Neural cell (in vitro differentiated cells): ENCODE data around the gene MYCBPAP. TPM values are rescaled to one million over a fixed set of nuclear protein-coding genes. Genes with fewer than 3 reads are reported as not detected.

ENCODE experiments used
- H2AFZ ChIP-seq: fragments of 200-600, 300-800 bp; sonication (generic), shearing (Covaris generic); 2 replicates; pipeline ENCODE4 v1.6.0; 2014; ENCODE audit warnings: low read depth, mild to moderate bottlenecking, antibody characterized with exemption, low read length, moderate library complexity
- H3F3A ChIP-seq: fragments of 200-600 bp; shearing (Covaris generic); 2 replicates; pipeline ENCODE4 v1.6.1; 2016; ENCODE audit warnings: mild to moderate bottlenecking, moderate library complexity, mixed read lengths, antibody characterized with exemption, low read length; ENCODE audit not compliant: insufficient read depth, poor library complexity, severe bottlenecking
- H3K27ac ChIP-seq: fragments of 200-600, 300-800 bp; sonication (generic), shearing (Covaris generic); 2 replicates; pipeline ENCODE4 v1.5.1; 2014; ENCODE audit warnings: mild to moderate bottlenecking, low read length, moderate library complexity
- H3K27me3 ChIP-seq: fragments of 300-800, 200-600 bp; sonication (generic), shearing (Covaris generic); 2 replicates; pipeline ENCODE4 v1.6.0; 2014; ENCODE audit warnings: mild to moderate bottlenecking, low read depth, low read length, moderate library complexity; ENCODE audit not compliant: insufficient read depth
- H3K36me3 ChIP-seq: fragments of 300-800, 200-600 bp; sonication (generic), shearing (Covaris generic); 2 replicates; pipeline ENCODE4 v1.5.1; 2014; ENCODE audit warnings: mild to moderate bottlenecking, antibody characterized with exemption, low read length, moderate library complexity; ENCODE audit not compliant: insufficient read depth
- H3K4me2 ChIP-seq: fragments of 300-800, 200-600 bp; sonication (generic), shearing (Covaris generic); 2 replicates; pipeline ENCODE4 v1.6.0; 2014; ENCODE audit warnings: mild to moderate bottlenecking, low read length
- H3K4me3 ChIP-seq: fragments of 300-800, 200-600 bp; sonication (generic), shearing (Covaris generic); 2 replicates; pipeline ENCODE4 v1.5.1; 2014; ENCODE audit warnings: mild to moderate bottlenecking, low read length, moderate library complexity
- H3K79me2 ChIP-seq: fragments of 200-600 bp; shearing (Covaris generic); replicated peaks from 2 replicates; pipeline ENCODE4 v1.6.0; 2014; ENCODE audit warnings: mild to moderate bottlenecking, low read length, moderate library complexity; ENCODE audit not compliant: insufficient read depth
- H3K9ac ChIP-seq: fragments of 300-800, 200-600 bp; sonication (generic), shearing (Covaris generic); 2 replicates; pipeline ENCODE4 v1.6.1; 2016; ENCODE audit warnings: mild to moderate bottlenecking, low read length, mixed read lengths
- H3K9me2 ChIP-seq: fragments of 200-600 bp; shearing (Covaris generic); 2 replicates; pipeline ENCODE4 v1.6.1; 2016; ENCODE audit warnings: mild to moderate bottlenecking, low read length, mixed read lengths; ENCODE audit not compliant: insufficient read depth
- H3K9me3 ChIP-seq: fragments of 200-600, 300-800 bp; sonication (generic), shearing (Covaris generic); 2 replicates; pipeline ENCODE4 v1.6.1; 2016; ENCODE audit warnings: mild to moderate bottlenecking, mixed run types, low read length, moderate library complexity, mixed read lengths
- H4K20me1 ChIP-seq: fragments of 200-600 bp; shearing (Covaris generic); 2 replicates; pipeline ENCODE4 v1.6.1; 2016; ENCODE audit warnings: mild to moderate bottlenecking, mixed run types; ENCODE audit not compliant: insufficient read depth
- EP300 ChIP-seq: fragments of 450-650 bp; conservative IDR thresholded peaks from 2 replicates; pipeline ENCODE4 v1.6.1; 2014; ENCODE audit warnings: antibody characterized with exemption, mild to moderate bottlenecking, moderate library complexity; ENCODE audit not compliant: poor library complexity, severe bottlenecking
- EZH2 ChIP-seq: fragments of 200-600, 300-800 bp; shearing (Covaris generic), sonication (generic); IDR thresholded peaks from 2 replicates; pipeline ENCODE4 v1.6.1; 2014; ENCODE audit warnings: antibody characterized with exemption, low read length, borderline replicate concordance, mild to moderate bottlenecking; ENCODE audit not compliant: insufficient read depth, poor library complexity, severe bottlenecking
- MXI1 ChIP-seq: fragments of 450-650 bp; conservative IDR thresholded peaks from 2 replicates; pipeline ENCODE4 v1.6.1; 2014; ENCODE audit warnings: antibody characterized with exemption, mild to moderate bottlenecking; ENCODE audit not compliant: poor library complexity, severe bottlenecking
- POLR2AphosphoS5 ChIP-seq: IDR thresholded peaks from 2 replicates; pipeline ENCODE4 v1.6.1; 2012
- RAD21 ChIP-seq: fragments of 450-650 bp; conservative IDR thresholded peaks from 2 replicates; pipeline ENCODE4 v1.6.1; 2014; ENCODE audit warnings: antibody characterized with exemption, mild to moderate bottlenecking, moderate library complexity
- REST ChIP-seq: IDR thresholded peaks from 2 replicates; pipeline ENCODE4 v1.6.1; 2012; ENCODE audit warnings: borderline replicate concordance
- SMC3 ChIP-seq: fragments of 450-650 bp; conservative IDR thresholded peaks from 2 replicates; pipeline ENCODE4 v1.6.1; 2014; ENCODE audit warnings: antibody characterized with exemption, mild to moderate bottlenecking, moderate library complexity; ENCODE audit not compliant: poor library complexity
- TAF1 ChIP-seq: IDR thresholded peaks from 2 replicates; pipeline ENCODE4 v1.6.1; 2012; ENCODE audit warnings: low read depth
- polyA plus RNA-seq: library from polyadenylated mRNA; depleted of rRNA; stranded (reverse); fragments of >200 nt; gene quantifications from 2 replicates; pipeline ENCODE4 v1.2.3, GENCODE V29; 2014
- TF ChIP-seq, protein P1 (sequence below): fragments of 450-650 bp; IDR thresholded peaks from 2 replicates; pipeline ENCODE4 v1.5.1; 2014; ENCODE audit warnings: antibody characterized with exemption, mild to moderate bottlenecking, moderate library complexity; ENCODE audit not compliant: poor library complexity, severe bottlenecking

MYCBPAP gene
- polyA plus RNA-seq, 1 donor from 2014 or later: 0.35 TPM

GRCh38 chr17:50511058-50511457, 2.8 kb downstream of the MYCBPAP start:
- Histone ChIP-seq H3F3A (no peaks in the 10 kb centered on the region), H2AFZ (no peak overlapping the region), H3K27me3 (no peaks in the 10 kb centered on the region), H3K9me2 (no peaks in the 10 kb centered on the region), H3K9me3 (no peaks in the 10 kb centered on the region), H3K4me3 (no peak overlapping the region), H3K9ac (no peak overlapping the region), H4K20me1 (no peaks in the 10 kb centered on the region), H3K27ac (no peak overlapping the region), H3K36me3 (no peaks in the 10 kb centered on the region), H3K79me2 (no peaks in the 10 kb centered on the region), H3K4me2 (no peak overlapping the region)
- TF ChIP-seq SMC3 (no peak), TAF1 (no peak), EP300 (no peak), POLR2AphosphoS5 (no peak), MXI1 (no peak), EZH2 (no peak)
- TF ChIP-seq, protein P1, sequence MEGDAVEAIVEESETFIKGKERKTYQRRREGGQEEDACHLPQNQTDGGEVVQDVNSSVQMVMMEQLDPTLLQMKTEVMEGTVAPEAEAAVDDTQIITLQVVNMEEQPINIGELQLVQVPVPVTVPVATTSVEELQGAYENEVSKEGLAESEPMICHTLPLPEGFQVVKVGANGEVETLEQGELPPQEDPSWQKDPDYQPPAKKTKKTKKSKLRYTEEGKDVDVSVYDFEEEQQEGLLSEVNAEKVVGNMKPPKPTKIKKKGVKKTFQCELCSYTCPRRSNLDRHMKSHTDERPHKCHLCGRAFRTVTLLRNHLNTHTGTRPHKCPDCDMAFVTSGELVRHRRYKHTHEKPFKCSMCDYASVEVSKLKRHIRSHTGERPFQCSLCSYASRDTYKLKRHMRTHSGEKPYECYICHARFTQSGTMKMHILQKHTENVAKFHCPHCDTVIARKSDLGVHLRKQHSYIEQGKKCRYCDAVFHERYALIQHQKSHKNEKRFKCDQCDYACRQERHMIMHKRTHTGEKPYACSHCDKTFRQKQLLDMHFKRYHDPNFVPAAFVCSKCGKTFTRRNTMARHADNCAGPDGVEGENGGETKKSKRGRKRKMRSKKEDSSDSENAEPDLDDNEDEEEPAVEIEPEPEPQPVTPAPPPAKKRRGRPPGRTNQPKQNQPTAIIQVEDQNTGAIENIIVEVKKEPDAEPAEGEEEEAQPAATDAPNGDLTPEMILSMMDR: no peak

- no peak overlapping the region for H3K4me2 ChIP-seq
- H3K27ac ChIP-seq: no peak overlapping the region
- no peaks in the 10 kb centered on the region for H3F3A ChIP-seq
- H3K9ac ChIP-seq: no peak overlapping the region
- H3K79me2 ChIP-seq: no peaks in the 10 kb centered on the region
- H2AFZ ChIP-seq: no peak overlapping the region
- H3K36me3 ChIP-seq: no peaks in the 10 kb centered on the region
- H4K20me1 ChIP-seq: no peaks in the 10 kb centered on the region
- no peak for TF ChIP-seq REST
- TF ChIP-seq EZH2: no peak
- TF ChIP-seq SMC3: no peak
- TF ChIP-seq RAD21: no peak
- no peak for TF ChIP-seq MXI1
- TF ChIP-seq TAF1: no peak
- no peak for TF ChIP-seq EP300
- TF ChIP-seq POLR2AphosphoS5: no peak
- TF ChIP-seq, protein P1: no peak
- no peaks in the 10 kb centered on the region for H3K9me3 ChIP-seq
- no peak overlapping the region for H3K4me3 ChIP-seq
- H3K27me3 ChIP-seq: no peaks in the 10 kb centered on the region
- no peaks in the 10 kb centered on the region for H3K9me2 ChIP-seq
These were observed 5.3 kb downstream of the MYCBPAP start for GRCh38 chr17:50513495-50513894.
